Aorta (tissue), 5 donors: ENCODE data around the gene TBC1D16. TPM values are rescaled to one million over a fixed set of nuclear protein-coding genes. Genes with fewer than 3 reads are reported as not detected.
A peak's percentile ranks its signal among the peaks of the same experiment; 100 is the strongest.

Experiments used
- ATAC-seq: fragments of 200-7000 bp; cut with Tn5 transposase; one replicate; pipeline ENCODE4 v1.9.1; 2022; ENCODE audit warnings: moderate library complexity; ENCODE audit not compliant: low FRiP score
- DNase-seq, 2 donors: peaks; one replicate each; pipeline ENCODE4 v3.0.0-alpha.2; 2020
- H3K27ac ChIP-seq, 2 donors: one replicate each; pipeline ENCODE4 v1.5.1; 2013; ENCODE audit warnings: low read length in 2 of 2, mild to moderate bottlenecking in 2 of 2, moderate library complexity in 2 of 2, control low read depth in 1 of 2, inconsistent platforms in 1 of 2, low read depth in 1 of 2
- H3K27me3 ChIP-seq, 2 donors: one replicate each; pipeline ENCODE4 v1.6.1; 2013; ENCODE audit warnings: control low read depth in 1 of 2, low read length in 1 of 2, mild to moderate bottlenecking in 1 of 2, moderate library complexity in 1 of 2; ENCODE audit not compliant: insufficient read depth in 2 of 2, control insufficient read depth in 1 of 2
- H3K36me3 ChIP-seq, 2 donors: one replicate each; pipeline ENCODE4 v1.6.1; 2013; ENCODE audit warnings: control low read depth in 1 of 2, low read length in 1 of 2, mild to moderate bottlenecking in 1 of 2; ENCODE audit not compliant: insufficient read depth in 2 of 2, control insufficient read depth in 1 of 2
- H3K4me1 ChIP-seq, 2 donors: one replicate each; pipeline ENCODE4 v1.6.1; 2013; ENCODE audit warnings: low read length in 2 of 2, control low read depth in 1 of 2, mild to moderate bottlenecking in 1 of 2, moderate library complexity in 1 of 2; ENCODE audit not compliant: insufficient read depth in 2 of 2, control insufficient read depth in 1 of 2
- H3K4me3 ChIP-seq, 2 donors: one replicate each; pipeline ENCODE4 v1.5.1; 2013; ENCODE audit warnings: low read length in 2 of 2, control low read depth in 1 of 2, mild to moderate bottlenecking in 1 of 2
- H3K9me3 ChIP-seq: one replicate; pipeline ENCODE4 v1.6.1; 2013; ENCODE audit warnings: mild to moderate bottlenecking, low read length; ENCODE audit not compliant: control insufficient read depth
- WGBS, 2 donors: extraction: QIAGEN DNeasy Blood & Tissue Kit; methylation state at CpG; one replicate each; pipeline ENCODE4 v1.1.7; 2013; 5-methylcytosine and 5-hydroxymethylcytosine counted together
- intact Hi-C, 2 donors: fragments of 100-400 bp; cut with DNase I; formaldehyde crosslinking; loops; one replicate each; pipeline versions ENCODE4 v1.14.2 to v1.15.0; 2022
- polyA plus RNA-seq, 2 donors: library from polyadenylated mRNA; stranded (reverse); fragments of 200-250 nt; gene quantifications; one replicate each; pipeline ENCODE4 v1.2.3, GENCODE V29; 2013
- total RNA-seq, 2 donors: library from RNA; stranded (reverse); fragmentation: NEBNext Ultra II Directional; extraction: Animal tissue kit (Norgen Biotek cat#: 25700); gene quantifications; one replicate each; pipeline ENCODE4 v1.2.1, GENCODE V29; 2021
- donor health status: healthy with polysubstance abuse.
- donor health status: Bipolar disorder and iron deficiency.
- donor health status: DM: no; HTN: no; CAD: no.
- donor health status: DM: no; HTN: no; CAD: no.
- donor health status: DM: yes; HTN: yes; CAD: no.

The TBC1D16 gene
- total and polyA plus RNA-seq, 4 donors: 6.4 to 43.6 (median 27.7) TPM

DNA sequence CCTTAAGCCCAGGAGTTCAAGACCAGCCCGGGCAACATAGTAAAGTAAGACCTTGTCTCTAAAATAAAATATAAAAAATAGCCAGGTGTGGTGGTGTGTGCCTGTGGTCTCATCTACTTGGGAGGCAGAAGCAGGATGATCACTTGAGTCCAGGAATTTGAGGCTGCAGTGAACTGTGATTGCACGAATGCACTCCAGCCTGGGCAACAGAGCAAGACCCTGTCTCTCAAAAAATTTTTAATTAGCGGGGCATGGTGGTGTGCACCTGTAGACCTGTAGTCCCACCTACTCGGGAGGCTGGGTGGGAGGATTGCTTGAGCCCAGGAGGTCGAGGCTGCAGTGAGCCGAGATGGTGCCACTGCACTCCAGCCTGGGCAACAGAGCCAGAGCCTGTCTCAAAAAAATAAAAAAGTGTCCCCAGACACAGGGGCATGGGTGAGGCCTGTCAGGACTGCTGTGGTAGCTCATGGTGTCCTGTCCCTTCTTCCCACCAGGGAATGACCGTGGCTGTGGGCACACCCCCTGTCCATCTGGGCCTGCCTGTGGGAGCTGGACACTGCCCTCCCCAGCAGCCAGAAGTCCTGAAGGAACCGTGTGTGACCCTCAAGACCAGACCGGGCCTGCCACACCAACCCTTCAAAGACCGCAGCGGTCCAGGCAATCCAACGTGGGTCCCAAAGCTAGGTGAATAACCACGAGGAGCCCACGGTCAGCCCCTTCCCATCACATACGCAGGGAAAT is 34.9 kb upstream of the TBC1D16 start:
- intact Hi-C loops: loop anchor here in 1 of 2 donors (2.0 kb wide), 1 partner anchor 34 kb away; the partner anchor contains the start of gene CCDC40
- peak; percentile 53 for ATAC-seq
- 35 to 36% methylated on average over 15 of the region's 15 CpGs for WGBS, 2 donors

GRCh38 chr17:80068301-80069222 is 32.9 kb upstream of the TBC1D16 start:
- Histone ChIP-seq H3K9me3 (no peaks in the 10 kb centered on the region), H3K4me3 (no peak overlapping the region), H3K27ac (no peak overlapping the region), H3K27me3 (no peaks in the 10 kb centered on the region), H3K36me3 (no peaks in the 10 kb centered on the region), H3K4me1 (no peaks in the 10 kb centered on the region)
- ATAC-seq: peak; percentile 63
- intact Hi-C loops: no loop called here
- peak in 1 of 2 donors; percentile 65 for DNase-seq
- WGBS, 2 donors: 79 to 80% methylated on average over 23 of the region's 23 CpGs

More for the DNA sequence above, 34.9 kb upstream of the TBC1D16 start:
- Histone ChIP-seq H3K4me1 (no peaks in the 10 kb centered on the region), H3K9me3 (no peaks in the 10 kb centered on the region), H3K4me3 (peak overlapping the region; percentile 14 to 36), H3K27ac (peak overlapping the region in 1 of 2 donors; percentile 55), H3K27me3 (no peaks in the 10 kb centered on the region), H3K36me3 (no peaks in the 10 kb centered on the region)
- DNase-seq: no peak

- no peaks in the 10 kb centered on the region for H3K27me3 ChIP-seq
- DNase-seq (no peak), ATAC-seq (no peak)
- intact Hi-C loops: no loop called here
- WGBS, 2 donors: 94% methylated on average over 31 of the region's 31 CpGs
- H3K4me3 ChIP-seq: no peak overlapping the region
- H3K4me1 ChIP-seq: no peaks in the 10 kb centered on the region
- no peak overlapping the region for H3K27ac ChIP-seq
- H3K36me3 ChIP-seq: no peaks in the 10 kb centered on the region
- H3K9me3 ChIP-seq: no peaks in the 10 kb centered on the region
Measured at GRCh38 chr17:80067393-80067986, 31.8 kb upstream of the TBC1D16 start.

- H3K36me3 ChIP-seq: no peaks in the 10 kb centered on the region
Measured at GRCh38 chr17:80065478-80066170, 30.0 kb upstream of the TBC1D16 start.

GRCh38 chr17:80064696-80065095 is 29.0 kb upstream of the TBC1D16 start:
- no peaks in the 10 kb centered on the region for H3K9me3 ChIP-seq
- no peak overlapping the region for H3K27ac ChIP-seq
- no peak for ATAC-seq
- H3K36me3 ChIP-seq: no peaks in the 10 kb centered on the region
- H3K4me3 ChIP-seq: no peak overlapping the region
- no peak for DNase-seq
- H3K27me3 ChIP-seq: no peaks in the 10 kb centered on the region
- 88 to 91% methylated on average over 8 of the region's 8 CpGs for WGBS, 2 donors
- intact Hi-C loops: no loop called here
- H3K4me1 ChIP-seq: no peaks in the 10 kb centered on the region

More at GRCh38 chr17:80065478-80066170, 30.0 kb upstream of the TBC1D16 start:
- DNase-seq: no peak
- Histone ChIP-seq H3K27ac (no peak overlapping the region), H3K4me1 (no peaks in the 10 kb centered on the region), H3K4me3 (no peak overlapping the region), H3K27me3 (no peaks in the 10 kb centered on the region), H3K9me3 (no peaks in the 10 kb centered on the region)
- no peak for ATAC-seq
- intact Hi-C loops: no loop called here
- 86 to 91% methylated on average over 32 of the region's 32 CpGs for WGBS, 2 donors

GRCh38 chr17:80063830-80064585 is 28.3 kb upstream of the TBC1D16 start:
- 74 to 75% methylated on average over 27 of the region's 27 CpGs for WGBS, 2 donors

DNA sequence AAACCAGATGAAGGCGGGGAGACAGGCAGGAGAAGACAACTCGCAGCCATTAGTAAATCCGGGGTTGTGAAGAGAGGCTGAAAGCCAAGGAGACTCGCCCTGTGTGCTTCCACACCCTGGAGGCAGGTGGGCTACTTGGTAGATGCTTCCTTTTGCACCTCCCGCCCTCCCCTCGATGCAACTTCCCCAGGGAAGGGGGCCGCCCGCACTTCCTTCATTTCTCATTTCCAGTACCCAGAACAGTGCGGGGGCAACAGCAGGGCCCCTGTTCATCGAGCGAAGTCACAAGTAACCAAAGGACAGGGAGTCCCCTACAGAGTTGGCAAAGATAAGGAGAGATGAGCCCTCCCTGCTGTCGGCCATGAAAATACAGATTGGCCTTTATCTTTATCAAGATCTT is 25.7 kb upstream of the TBC1D16 start:
- Histone ChIP-seq H3K4me1 (no peaks in the 10 kb centered on the region), H3K4me3 (no peak overlapping the region), H3K27ac (no peak overlapping the region), H3K36me3 (no peaks in the 10 kb centered on the region), H3K27me3 (no peaks in the 10 kb centered on the region), H3K9me3 (no peaks in the 10 kb centered on the region)
- 96% methylated on average over 12 of the region's 12 CpGs for WGBS, 2 donors
- no peak for DNase-seq
- no peak for ATAC-seq
- intact Hi-C loops: no loop called here

More at GRCh38 chr17:80063830-80064585, 28.3 kb upstream of the TBC1D16 start:
- Histone ChIP-seq H3K36me3 (no peaks in the 10 kb centered on the region), H3K4me1 (no peaks in the 10 kb centered on the region), H3K27me3 (no peaks in the 10 kb centered on the region), H3K27ac (no peak overlapping the region), H3K9me3 (no peaks in the 10 kb centered on the region), H3K4me3 (no peak overlapping the region)
- ATAC-seq: peak; percentile 21
- intact Hi-C loops: no loop called here
- peak in 1 of 2 donors; percentile 81 for DNase-seq
